LNCAP (cell line): ENCODE data around the gene FRMD6.
A peak's percentile ranks its signal among the peaks of the same experiment; 100 is the strongest.

ENCODE experiments used
- TF ChIP-seq, protein P1 (sequence below): fragments of 450-650 bp; IDR thresholded peaks from 2 replicates; pipeline ENCODE4 v1.5.1; 2017; ENCODE audit warnings: mild to moderate bottlenecking

FRMD6 gene

DNA sequence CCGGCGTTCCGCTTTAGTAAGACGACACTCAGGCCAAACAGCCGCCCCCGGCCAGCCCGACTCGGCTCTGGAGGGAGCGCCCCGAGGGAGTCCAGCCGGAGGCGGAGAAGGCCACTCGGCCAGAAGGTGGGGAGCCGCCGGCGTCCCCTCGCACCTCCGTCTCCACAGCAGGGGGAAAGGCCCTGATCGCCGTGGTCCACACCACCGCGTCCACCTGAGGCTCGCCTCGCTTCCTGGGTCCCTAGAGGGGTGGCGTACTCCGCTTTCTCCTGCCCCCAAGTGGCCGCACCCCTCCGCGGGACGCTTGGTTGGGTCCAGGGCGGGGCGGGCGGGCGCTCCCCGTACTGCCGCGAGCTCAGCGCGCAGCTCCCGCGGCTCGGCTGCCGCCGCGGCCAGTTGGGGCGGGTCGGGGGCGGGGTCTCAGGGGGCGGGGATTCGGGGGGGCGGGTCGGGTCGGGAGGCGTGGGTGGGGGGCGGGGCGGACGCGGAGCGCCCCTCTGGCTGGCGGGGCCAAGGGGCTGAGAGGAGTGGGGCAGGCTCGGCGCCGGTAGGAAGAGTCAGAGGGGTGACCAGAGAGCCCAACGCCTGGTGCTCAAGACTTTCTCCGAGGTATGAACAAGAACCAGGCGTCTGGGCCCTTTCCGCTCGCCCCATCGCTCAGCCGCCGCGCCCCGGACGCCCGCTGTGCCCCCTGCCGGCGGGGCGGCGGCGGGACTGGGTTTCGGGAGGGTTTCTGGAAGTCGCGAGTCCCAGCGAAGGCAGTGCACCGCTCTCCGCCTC is at the start of gene FRMD6:
TSS of gene FRMD6 (plus strand) at position 523 of the 780 bp plus-strand sequence. CDS start 37,927 bp downstream, outside the sequence.
- TF ChIP-seq, protein P1, sequence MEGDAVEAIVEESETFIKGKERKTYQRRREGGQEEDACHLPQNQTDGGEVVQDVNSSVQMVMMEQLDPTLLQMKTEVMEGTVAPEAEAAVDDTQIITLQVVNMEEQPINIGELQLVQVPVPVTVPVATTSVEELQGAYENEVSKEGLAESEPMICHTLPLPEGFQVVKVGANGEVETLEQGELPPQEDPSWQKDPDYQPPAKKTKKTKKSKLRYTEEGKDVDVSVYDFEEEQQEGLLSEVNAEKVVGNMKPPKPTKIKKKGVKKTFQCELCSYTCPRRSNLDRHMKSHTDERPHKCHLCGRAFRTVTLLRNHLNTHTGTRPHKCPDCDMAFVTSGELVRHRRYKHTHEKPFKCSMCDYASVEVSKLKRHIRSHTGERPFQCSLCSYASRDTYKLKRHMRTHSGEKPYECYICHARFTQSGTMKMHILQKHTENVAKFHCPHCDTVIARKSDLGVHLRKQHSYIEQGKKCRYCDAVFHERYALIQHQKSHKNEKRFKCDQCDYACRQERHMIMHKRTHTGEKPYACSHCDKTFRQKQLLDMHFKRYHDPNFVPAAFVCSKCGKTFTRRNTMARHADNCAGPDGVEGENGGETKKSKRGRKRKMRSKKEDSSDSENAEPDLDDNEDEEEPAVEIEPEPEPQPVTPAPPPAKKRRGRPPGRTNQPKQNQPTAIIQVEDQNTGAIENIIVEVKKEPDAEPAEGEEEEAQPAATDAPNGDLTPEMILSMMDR, result peak; percentile 73

DNA sequence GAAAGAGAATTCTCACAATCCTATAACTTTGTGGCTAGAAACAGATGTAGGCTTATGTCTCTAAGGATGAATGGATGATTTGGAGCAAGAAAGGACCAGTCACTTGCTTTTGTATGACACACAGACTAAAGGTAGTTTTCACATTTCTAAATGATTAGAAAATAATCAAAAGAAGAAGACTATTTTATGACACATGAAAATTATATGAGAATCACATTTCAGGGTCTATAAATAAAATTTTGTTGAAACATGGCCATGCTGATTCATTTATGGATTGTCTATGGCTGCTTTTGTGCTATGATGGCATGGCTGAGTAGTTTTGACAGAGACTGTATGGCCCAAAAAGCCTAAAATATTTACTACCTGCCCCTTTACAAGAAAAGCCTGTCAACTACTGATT is 49.4 kb upstream of the FRMD6 start:
- TF ChIP-seq, protein P1, result no peak

DNA sequence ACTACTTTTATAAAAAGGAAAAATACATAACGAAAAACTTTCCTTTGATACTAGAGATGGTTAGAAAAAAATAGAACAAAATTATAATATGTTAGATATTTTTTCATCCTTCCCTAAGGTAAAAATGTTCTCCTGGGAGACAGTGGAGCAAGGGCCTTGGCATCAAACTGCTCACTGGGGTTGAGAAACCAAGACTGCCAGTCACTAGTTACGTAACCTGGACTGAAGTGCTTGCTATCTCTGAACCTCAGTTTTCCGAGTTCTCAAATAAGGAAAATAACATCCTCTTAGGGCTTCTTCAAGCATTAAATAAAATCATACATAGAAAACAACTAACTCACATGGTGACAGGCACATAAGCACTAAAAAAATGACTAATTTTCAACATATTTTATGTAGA is 48.2 kb upstream of the FRMD6 start:
- TF ChIP-seq, protein P1, result no peak

DNA sequence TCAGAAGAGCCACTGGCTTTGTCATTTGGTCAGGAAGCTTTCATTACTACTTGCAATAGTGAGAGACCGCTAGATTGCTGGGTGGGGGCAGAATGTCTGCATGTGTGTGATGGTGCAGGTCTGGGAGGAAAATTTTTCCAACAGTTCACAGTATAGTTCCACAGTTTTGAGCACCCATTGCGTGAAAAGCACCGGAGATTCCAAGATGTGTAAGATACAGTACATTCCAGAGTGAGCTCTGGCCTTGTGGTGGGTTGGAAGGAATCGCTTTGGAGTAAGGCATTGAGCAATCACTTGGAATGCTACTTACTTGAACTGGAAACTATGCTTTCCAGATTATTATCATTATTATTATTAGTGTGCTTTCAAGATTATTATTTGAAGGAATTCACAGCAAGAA is 47.6 kb upstream of the FRMD6 start:
- TF ChIP-seq, protein P1, result no peak

DNA sequence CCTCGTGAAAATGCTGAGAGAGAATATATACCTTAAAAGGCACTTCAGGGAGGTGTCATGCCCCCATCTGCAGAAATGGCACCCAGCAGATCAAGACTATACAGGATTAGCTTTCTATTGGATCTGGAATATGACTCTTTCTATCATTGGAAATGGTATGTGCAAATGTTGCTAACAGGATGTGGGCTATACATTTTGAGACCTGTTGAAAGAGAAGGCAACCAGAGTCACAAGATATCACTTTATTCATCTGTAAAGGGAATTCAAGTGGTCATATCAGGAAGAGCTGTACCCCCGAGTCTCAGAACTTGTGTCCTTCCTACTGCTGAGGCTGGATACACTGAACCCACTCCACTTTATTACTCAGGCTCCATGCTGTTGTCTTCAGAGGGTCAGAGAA is 46.1 kb upstream of the FRMD6 start:
- TF ChIP-seq, protein P1, result no peak

DNA sequence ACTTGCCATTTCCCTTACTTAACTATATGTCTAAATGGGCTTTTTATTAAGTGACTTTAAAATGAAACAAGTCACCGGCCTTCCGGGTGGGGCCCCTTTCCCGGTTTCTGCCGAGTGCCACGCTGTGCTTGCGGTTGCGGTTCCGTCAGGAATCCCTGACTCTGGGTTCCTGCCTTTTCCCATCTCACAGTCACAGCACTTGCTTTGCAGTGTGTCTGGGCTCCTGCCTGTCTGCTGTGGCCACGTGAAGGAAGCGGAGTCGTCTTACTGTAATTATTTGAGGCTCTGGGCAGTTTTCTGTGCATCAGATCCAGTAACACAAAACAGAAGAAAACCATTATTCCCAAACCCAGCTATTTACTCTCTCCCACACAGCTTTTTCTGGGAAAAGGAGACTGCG is 44.0 kb upstream of the FRMD6 start:
- TF ChIP-seq, protein P1, result no peak

DNA sequence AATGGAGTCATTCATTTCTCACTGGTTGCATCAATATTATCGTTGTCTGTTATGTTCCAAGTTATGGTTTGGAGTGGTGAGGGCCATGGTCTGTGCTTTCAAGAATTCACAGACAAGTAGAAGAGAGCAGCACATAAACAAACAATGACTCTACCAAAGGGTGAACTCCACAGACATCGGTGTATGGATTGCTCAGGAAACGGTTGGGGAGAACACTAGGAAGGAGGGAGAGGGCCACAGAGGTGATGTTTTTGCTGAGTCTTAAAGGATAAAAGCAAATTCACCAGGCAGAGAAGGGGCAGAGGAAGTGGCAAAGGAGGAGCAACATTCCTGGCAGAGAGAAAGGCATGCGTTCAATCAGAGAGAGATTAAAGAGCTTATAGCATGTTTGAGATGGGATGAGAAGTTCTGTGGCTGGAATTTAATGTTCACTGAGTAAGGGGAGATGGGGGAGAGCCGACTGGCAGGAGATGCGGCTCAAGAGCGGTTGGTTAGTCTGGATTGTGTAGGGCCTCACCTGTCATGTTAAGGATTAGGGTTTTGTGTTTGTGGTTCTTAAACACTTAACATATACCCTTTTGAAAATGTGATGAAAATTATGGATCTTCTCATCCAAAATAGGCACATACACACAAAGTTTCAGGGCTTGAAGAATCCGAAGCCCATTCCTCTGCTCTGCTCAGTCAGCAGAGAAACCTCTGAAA is 42.3 kb upstream of the FRMD6 start:
- TF ChIP-seq, protein P1, result no peak
